Upper lobe of left lung (tissue), 6 donors: ENCODE results near the gene BRCA1. TPM values are rescaled to one million over a fixed set of nuclear protein-coding genes. Genes with fewer than 3 reads are reported as not detected.
"Not testable (repeated sequence)": the region's sequence is repeated elsewhere in the genome, so short reads cannot be mapped to it uniquely, and the experiment has no call there.

Experiments
- ATAC-seq, 2 donors: fragments of 200-7000 bp; cut with Tn5 transposase; one replicate each; pipeline ENCODE4 v1.9.1; 2022; ENCODE audit warnings: mild to moderate bottlenecking in 2 of 2, moderate library complexity in 2 of 2; ENCODE audit not compliant: low FRiP score in 2 of 2
- DNase-seq, 2 donors: peaks; one replicate each; pipeline ENCODE4 v3.0.0-alpha.2; 2019 to 2020
- H3K27ac ChIP-seq, 4 donors: fragments of 200-600 bp; sonication (generic); one replicate each; pipeline ENCODE4 v1.5.1; 2016 to 2019
- H3K27me3 ChIP-seq, 4 donors: fragments of 200-600 bp; sonication (generic); one replicate each; pipeline ENCODE4 v1.5.1; 2017 to 2019
- H3K36me3 ChIP-seq, 4 donors: fragments of 200-600 bp; sonication (generic); one replicate each; pipeline ENCODE4 v1.5.1; 2016 to 2019
- H3K4me1 ChIP-seq, 4 donors: fragments of 200-600 bp; sonication (generic); one replicate each; pipeline ENCODE4 v1.5.1; 2018 to 2019
- H3K4me3 ChIP-seq, 4 donors: fragments of 200-600 bp; sonication (generic); one replicate each; pipeline ENCODE4 v1.5.1; 2017 to 2019; ENCODE audit warnings: mild to moderate bottlenecking in 2 of 4, moderate library complexity in 1 of 4
- H3K9me3 ChIP-seq, 4 donors: fragments of 200-600 bp; sonication (generic); one replicate each; pipeline ENCODE4 v1.5.1; 2018 to 2019
- EP300 ChIP-seq, 4 donors: sonication (generic); formaldehyde crosslinking; IDR thresholded peaks; one replicate each; pipeline ENCODE4 v1.5.1; 2017; ENCODE audit warnings: antibody characterized with exemption in 4 of 4, control low read depth in 2 of 4
- POLR2A ChIP-seq, 4 donors: fragments of 450-650 bp; IDR thresholded peaks; one replicate each; pipeline ENCODE4 v1.5.1; 2016 to 2017; ENCODE audit warnings: antibody characterized with exemption in 4 of 4, mild to moderate bottlenecking in 2 of 4
- POLR2AphosphoS5 ChIP-seq, 2 donors: sonication (generic); formaldehyde crosslinking; IDR thresholded peaks; one replicate each; pipeline ENCODE4 v1.5.1; 2017; ENCODE audit warnings: antibody characterized with exemption in 2 of 2
- WGBS, 2 donors: methylation state at CpG; one replicate each; pipeline ENCODE4 v1.1.5; 2017 to 2018; 5-methylcytosine and 5-hydroxymethylcytosine counted together
- total RNA-seq, 6 donors: library from RNA; depleted of rRNA in 4 of 6; stranded (reverse); fragments of >200 nt in 4 of 6; gene quantifications; one replicate each; pipeline versions ENCODE4 v1.1.0 to v1.2.1, GENCODE V29; 2016 to 2021
- TF ChIP-seq, protein P1 (sequence below), 6 experiments: fragments of 450-650 bp in 4 of 6; fragments of 200-600 bp in 2 of 6; sonication (generic) in 2 of 6; IDR thresholded peaks; one replicate each; pipeline ENCODE4 v1.5.1; 2016 to 2019; ENCODE audit warnings: antibody characterized with exemption in 6 of 6
- donor health status: DM: no; HTN: no; CAD: no; lungs with moderate emphysema.
- donor health status: DM: no; HTN: yes; CAD: no; lungs with severe emphysema.

BRCA1 gene
- total RNA-seq, 6 donors from 2014 or later: 4.3 to 15.7 (median 8.0) TPM

DNA sequence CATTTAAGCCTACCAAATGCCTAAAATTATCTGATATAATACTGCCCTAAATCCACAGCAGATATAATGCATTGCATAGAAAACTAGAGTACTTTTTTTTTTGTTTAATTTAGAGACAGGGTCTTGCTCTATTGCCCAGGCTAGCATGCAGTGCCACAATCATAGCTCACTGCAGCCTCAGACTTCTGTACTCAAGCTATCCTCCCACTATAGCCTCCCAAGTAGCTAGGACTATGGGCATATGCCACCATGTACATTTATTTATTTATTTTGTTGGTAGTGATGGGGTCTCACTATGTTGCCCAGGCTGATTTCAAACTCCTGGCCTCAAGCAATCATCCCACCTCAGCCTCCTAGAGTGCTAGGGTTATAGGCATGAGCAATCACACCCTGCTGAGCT lies 20.0 kb downstream of the BRCA1 start:
- Histone ChIP-seq H3K9me3 (no peaks in the 10 kb centered on the region), H3K27me3 (no peaks in the 10 kb centered on the region), H3K36me3 (peaks cover 0 to 11% (median 5%) of the 10 kb centered on the region in 4 donors), H3K27ac (no peak overlapping the region), H3K4me1 (no peaks in the 10 kb centered on the region), H3K4me3 (no peak overlapping the region)
- DNase-seq: no peak
- ATAC-seq: no peak
- TF ChIP-seq POLR2A (IDR thresholded peaks at IDR 0.05) (no peak), EP300 (IDR thresholded peaks at IDR 0.05) (no peak), POLR2AphosphoS5 (IDR thresholded peaks at IDR 0.05) (no peak)
- TF ChIP-seq, protein P1, sequence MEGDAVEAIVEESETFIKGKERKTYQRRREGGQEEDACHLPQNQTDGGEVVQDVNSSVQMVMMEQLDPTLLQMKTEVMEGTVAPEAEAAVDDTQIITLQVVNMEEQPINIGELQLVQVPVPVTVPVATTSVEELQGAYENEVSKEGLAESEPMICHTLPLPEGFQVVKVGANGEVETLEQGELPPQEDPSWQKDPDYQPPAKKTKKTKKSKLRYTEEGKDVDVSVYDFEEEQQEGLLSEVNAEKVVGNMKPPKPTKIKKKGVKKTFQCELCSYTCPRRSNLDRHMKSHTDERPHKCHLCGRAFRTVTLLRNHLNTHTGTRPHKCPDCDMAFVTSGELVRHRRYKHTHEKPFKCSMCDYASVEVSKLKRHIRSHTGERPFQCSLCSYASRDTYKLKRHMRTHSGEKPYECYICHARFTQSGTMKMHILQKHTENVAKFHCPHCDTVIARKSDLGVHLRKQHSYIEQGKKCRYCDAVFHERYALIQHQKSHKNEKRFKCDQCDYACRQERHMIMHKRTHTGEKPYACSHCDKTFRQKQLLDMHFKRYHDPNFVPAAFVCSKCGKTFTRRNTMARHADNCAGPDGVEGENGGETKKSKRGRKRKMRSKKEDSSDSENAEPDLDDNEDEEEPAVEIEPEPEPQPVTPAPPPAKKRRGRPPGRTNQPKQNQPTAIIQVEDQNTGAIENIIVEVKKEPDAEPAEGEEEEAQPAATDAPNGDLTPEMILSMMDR (IDR thresholded peaks at IDR 0.05): no peak

GRCh38 chr17:43104665-43105064 lies 20.5 kb downstream of the BRCA1 start:
- WGBS, 2 donors: 60 to 79% methylated on average over 3 of the region's 3 CpGs
- Histone ChIP-seq H3K27me3 (no peaks in the 10 kb centered on the region), H3K27ac (no peak overlapping the region), H3K36me3 (peaks cover 0 to 11% (median 5%) of the 10 kb centered on the region in 4 donors), H3K4me1 (no peaks in the 10 kb centered on the region), H3K4me3 (no peak overlapping the region), H3K9me3 (no peaks in the 10 kb centered on the region)
- DNase-seq (no peak), ATAC-seq (no peak)
- TF ChIP-seq EP300 (IDR thresholded peaks at IDR 0.05) (no peak), POLR2A (IDR thresholded peaks at IDR 0.05) (no peak), POLR2AphosphoS5 (IDR thresholded peaks at IDR 0.05) (no peak)
- TF ChIP-seq, protein P1 (IDR thresholded peaks at IDR 0.05): no peak

GRCh38 chr17:43095364-43095763 lies 29.8 kb downstream of the BRCA1 start:
- not testable (repeated sequence) for H3K9me3 ChIP-seq, H3K4me1 ChIP-seq, H3K4me3 ChIP-seq, H3K27ac ChIP-seq, H3K36me3 ChIP-seq, ATAC-seq, H3K27me3 ChIP-seq, DNase-seq
- WGBS, 2 donors: 89 to 90% methylated on average over 5 of the region's 5 CpGs

DNA sequence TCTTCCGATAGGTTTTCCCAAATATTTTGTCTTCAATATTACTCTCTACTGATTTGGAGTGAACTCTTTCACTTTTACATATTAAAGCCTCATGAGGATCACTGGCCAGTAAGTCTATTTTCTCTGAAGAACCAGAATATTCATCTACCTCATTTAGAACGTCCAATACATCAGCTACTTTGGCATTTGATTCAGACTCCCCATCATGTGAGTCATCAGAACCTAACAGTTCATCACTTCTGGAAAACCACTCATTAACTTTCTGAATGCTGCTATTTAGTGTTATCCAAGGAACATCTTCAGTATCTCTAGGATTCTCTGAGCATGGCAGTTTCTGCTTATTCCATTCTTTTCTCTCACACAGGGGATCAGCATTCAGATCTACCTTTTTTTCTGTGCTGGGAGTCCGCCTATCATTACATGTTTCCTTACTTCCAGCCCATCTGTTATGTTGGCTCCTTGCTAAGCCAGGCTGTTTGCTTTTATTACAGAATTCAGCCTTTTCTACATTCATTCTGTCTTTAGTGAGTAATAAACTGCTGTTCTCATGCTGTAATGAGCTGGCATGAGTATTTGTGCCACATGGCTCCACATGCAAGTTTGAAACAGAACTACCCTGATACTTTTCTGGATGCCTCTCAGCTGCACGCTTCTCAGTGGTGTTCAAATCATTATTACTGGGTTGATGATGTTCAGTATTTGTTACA lies 30.9 kb downstream of the BRCA1 start:
- Histone ChIP-seq H3K36me3 (no peaks in the 10 kb centered on the region), H3K4me3 (no peak overlapping the region), H3K4me1 (no peaks in the 10 kb centered on the region), H3K27me3 (no peaks in the 10 kb centered on the region), H3K27ac (no peak overlapping the region), H3K9me3 (no peaks in the 10 kb centered on the region)
- ATAC-seq (peak in 1 of 2 donors; percentile 62), DNase-seq (no peak)
- WGBS, 2 donors: 84 to 90% methylated on average over 4 of the region's 4 CpGs
- TF ChIP-seq POLR2A (IDR thresholded peaks at IDR 0.05) (no peak), POLR2AphosphoS5 (IDR thresholded peaks at IDR 0.05) (no peak), EP300 (IDR thresholded peaks at IDR 0.05) (no peak)
- TF ChIP-seq, protein P1 (IDR thresholded peaks at IDR 0.05): no peak

GRCh38 chr17:43092901-43093300 lies 32.3 kb downstream of the BRCA1 start:
- no peaks in the 10 kb centered on the region for H3K4me1 ChIP-seq
- TF ChIP-seq EP300 (IDR thresholded peaks at IDR 0.05) (no peak), POLR2A (IDR thresholded peaks at IDR 0.05) (no peak), POLR2AphosphoS5 (IDR thresholded peaks at IDR 0.05) (no peak)
- TF ChIP-seq, protein P1 (IDR thresholded peaks at IDR 0.05): no peak
- DNase-seq (no peak), ATAC-seq (no peak)
- 67 to 69% methylated on average over 4 of the region's 4 CpGs for WGBS, 2 donors
- no peaks in the 10 kb centered on the region for H3K27me3 ChIP-seq
- H3K27ac ChIP-seq: no peak overlapping the region
- no peaks in the 10 kb centered on the region for H3K36me3 ChIP-seq
- no peaks in the 10 kb centered on the region for H3K9me3 ChIP-seq
- no peak overlapping the region for H3K4me3 ChIP-seq
